ENCODE measurements around the gene SPZ1.
"Not testable (repeated sequence)": the region's sequence is repeated elsewhere in the genome, so short reads cannot be mapped to it uniquely, and the experiment has no call there.

The SPZ1 gene

DNA sequence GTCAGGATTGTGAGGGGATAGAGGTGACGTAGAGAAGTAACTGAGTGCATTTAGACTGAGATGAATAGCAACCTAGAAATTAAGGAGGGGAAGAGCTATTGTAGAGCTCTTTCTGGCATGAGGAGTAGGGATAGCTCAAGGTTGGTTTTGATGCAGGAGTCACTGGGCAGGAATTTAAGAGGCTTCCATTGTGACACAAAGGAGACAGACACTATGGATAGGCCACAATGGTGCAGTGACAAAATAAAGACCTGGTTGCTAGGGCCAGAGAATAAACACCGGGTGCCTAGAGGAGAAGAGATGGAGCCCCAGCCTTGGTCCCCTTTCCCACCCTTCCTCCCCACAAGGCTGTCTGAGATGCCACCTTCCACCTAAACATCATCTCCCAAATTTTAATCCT, at the start of gene SPZ1:
Gene SPZ1 (plus strand): TSS at position 301 of the 400 bp plus-strand sequence. CDS start 214 bp downstream, outside the sequence.
- DNase-seq (ENCODE audit: low read depth in 2 of 2, low spot score in 1 of 2): no peak

DNA sequence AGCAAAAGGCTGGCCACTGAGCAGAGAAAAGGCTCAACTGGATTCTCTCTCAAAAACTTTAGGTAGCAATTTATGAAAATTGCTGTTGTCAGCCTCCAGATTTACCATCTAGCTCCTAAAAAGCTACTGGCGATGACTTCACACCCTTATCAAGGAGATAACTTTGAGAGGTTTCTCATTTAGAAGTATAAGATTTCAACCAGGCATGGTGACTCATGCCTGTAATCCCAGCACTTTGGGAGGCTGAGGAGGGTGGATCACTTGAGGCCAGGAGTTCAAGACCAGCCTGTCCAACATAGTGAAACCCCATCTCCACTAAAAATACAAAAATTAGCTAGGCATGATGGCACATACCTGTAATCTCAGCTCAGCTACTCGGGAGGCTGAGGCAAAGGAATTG, 49.3 kb upstream of the SPZ1 start:
- DNase-seq (ENCODE audit: low read depth in 2 of 2, low spot score in 1 of 2): not testable (repeated sequence)

GRCh38 chr5:80275347-80275746, 44.5 kb upstream of the SPZ1 start:
- DNase-seq (ENCODE audit: low read depth in 2 of 2, low spot score in 1 of 2): no peak

DNA sequence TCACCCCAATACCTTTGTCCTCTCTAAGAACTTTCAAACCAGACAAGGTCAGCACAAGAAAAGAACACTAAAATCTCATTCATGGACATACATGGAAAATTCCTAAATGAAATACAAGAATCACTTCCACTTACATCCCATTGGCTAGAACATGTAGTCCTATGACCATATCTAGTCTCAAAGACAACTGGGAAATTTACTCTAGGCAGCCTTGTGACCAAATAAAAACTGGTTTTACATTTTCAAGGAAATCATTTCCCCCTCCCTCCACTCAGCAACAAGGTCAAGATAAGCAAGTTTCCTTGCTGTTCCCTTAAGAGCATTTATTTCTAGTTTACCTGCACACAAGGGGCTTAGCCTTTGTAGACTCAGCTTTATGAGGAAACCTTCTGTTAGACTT, 43.6 kb upstream of the SPZ1 start:
- no peak for DNase-seq (ENCODE audit: low read depth in 2 of 2, low spot score in 1 of 2)

- DNase-seq (ENCODE audit: low read depth in 2 of 2, low spot score in 1 of 2): no peak
Observed at GRCh38 chr5:80277191-80277590, 42.6 kb upstream of the SPZ1 start.

GRCh38 chr5:80282054-80282453, 37.7 kb upstream of the SPZ1 start:
- DNase-seq (ENCODE audit: low read depth in 2 of 2, low spot score in 1 of 2): no peak

DNA sequence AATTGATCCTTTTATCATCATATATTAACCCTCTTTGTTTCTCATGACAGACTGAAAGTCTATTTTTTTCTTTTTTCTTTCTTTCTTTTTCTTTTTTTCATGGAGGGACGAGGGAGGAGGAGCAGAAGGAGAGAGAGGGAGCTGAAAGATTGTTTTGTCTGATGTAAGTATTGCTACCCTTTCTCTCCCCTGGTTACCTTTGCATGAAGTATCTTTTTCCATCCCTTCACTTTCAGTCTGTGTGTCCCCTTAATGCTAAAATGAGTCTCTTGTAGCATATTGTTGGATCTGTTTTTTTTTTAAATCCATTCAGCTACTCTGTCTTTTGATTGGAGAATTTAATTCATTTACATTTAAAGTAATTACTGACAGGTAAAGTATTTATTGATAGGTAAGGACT, 36.4 kb upstream of the SPZ1 start:
- no peak for DNase-seq (ENCODE audit: low read depth in 2 of 2, low spot score in 1 of 2)

DNA sequence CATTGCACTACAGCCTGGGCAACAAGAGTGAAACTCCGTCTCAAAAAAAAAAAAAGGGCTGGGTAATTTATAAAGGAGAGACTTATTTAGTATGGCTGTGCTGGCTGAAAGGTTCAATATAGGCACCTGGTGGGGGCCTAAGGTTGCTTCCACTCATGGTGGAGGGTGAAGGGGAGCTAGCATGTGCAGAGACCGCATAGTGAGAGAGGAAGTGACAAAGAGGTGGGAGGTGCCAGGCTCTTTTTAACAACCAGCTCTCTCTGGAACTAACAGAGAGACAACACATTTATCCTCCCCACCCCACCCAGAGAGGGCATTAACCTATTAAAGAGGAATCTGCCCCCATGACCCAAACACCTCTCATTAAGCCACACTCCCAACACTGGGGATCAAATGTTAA, 35.1 kb upstream of the SPZ1 start:
- DNase-seq (ENCODE audit: low read depth in 2 of 2, low spot score in 1 of 2): no peak

DNA sequence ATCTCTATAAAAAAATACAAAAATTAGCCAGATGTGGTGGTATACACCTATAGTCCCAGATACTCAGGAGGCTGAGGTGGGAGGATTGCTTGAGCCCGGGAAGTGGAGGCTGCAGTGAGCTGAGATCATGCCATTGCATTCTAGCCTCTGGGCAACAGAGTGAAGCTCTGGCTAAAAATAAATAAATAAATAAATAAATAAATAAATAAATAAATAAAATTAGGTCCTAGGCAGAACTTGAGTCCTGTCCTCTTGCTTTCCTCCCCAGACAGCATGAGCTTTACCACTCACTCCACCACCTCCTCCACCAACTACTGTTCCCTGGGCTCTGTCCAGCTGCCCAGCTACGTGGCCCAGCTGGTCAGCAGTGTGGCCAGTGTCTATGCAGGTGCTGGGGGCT, 31.6 kb upstream of the SPZ1 start:
- no peak for DNase-seq (ENCODE audit: low read depth in 2 of 2, low spot score in 1 of 2)

- no peak for DNase-seq (ENCODE audit: low read depth in 2 of 2, low spot score in 1 of 2)
Observed at GRCh38 chr5:80289320-80289719, 30.5 kb upstream of the SPZ1 start.

GRCh38 chr5:80291761-80292160, 28.0 kb upstream of the SPZ1 start:
- DNase-seq (ENCODE audit: low read depth in 2 of 2, low spot score in 1 of 2): no peak

DNA sequence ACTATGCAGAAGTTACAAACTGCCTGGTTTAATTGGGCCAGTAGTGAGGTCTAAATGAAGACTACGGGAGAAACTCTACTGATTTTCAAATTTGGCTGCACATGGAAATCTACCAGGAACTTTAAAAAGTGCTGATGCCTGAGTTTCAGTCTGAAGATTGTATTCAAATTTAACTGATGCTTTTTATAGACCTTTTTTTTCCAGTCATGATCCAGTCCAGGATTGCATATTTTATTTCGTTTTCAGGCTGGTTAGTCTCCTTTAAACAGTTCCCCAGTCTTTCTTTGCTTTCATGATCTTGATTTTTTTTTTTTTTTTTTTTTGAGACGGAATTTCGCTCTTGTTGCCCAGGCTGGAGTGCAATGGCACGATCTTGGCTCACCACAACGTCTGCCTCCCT, 23.7 kb upstream of the SPZ1 start:
- DNase-seq (ENCODE audit: low read depth in 2 of 2, low spot score in 1 of 2): no peak

DNA sequence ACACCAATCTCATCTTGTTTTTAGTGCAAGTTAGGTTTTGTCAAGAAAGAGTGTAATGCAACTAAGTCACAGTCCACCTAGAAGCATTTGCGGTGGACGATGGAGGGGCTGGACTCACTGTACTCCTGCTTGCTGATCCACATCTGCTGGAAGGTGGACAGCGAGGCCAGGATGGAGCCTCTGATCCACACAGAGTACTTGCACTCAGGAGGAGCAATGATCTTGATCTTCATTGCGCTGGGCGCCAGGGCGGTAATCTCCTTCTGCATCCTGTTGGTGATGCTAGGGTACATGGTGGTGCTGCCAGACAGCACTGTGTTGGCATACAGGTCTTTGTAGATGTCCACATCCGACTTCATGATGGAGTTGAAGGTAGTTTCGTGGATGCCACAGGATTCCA, 20.2 kb upstream of the SPZ1 start:
- DNase-seq (ENCODE audit: low read depth in 2 of 2, low spot score in 1 of 2): no peak

DNA sequence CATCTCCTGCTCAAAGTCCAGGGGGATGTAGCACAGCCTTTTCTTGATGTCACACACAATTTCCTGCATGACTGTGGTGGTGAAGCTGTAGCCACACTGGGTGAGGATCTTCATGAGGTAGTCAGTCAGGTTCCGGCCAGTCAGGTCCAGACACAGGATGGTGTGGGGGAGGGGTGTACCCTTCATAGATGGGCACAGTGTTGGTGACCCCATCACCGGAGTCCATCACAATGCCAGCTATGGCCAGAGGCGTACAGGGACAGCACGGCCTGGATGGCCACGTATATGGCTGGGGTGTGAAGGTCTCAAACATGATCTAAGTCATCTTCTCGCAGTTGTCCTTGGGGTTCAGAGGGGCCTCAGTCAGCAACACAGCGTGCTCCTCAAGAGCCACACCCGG, 19.7 kb upstream of the SPZ1 start:
- DNase-seq (ENCODE audit: low read depth in 2 of 2, low spot score in 1 of 2): no peak

DNA sequence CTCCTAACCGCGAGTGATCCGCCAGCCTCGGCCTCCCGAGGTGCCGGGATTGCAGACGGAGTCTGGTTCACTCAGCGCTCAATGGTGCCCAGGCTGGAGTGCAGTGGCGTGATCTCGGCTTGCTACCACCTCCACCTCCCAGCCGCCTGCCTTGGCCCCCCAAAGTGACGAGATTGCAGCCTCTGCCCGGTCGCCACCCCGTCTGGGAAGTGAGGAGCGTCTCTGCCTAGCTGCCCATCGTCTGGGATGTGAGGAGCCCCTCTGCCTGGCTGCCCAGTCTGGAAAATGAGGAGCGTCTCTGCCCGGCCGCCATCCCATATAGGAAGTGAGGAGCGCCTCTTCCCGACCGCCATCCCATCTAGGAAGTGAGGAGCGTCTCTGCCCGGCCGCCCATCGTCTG, 19.0 kb upstream of the SPZ1 start:
- DNase-seq (ENCODE audit: low read depth in 2 of 2, low spot score in 1 of 2): not testable (repeated sequence)

DNA sequence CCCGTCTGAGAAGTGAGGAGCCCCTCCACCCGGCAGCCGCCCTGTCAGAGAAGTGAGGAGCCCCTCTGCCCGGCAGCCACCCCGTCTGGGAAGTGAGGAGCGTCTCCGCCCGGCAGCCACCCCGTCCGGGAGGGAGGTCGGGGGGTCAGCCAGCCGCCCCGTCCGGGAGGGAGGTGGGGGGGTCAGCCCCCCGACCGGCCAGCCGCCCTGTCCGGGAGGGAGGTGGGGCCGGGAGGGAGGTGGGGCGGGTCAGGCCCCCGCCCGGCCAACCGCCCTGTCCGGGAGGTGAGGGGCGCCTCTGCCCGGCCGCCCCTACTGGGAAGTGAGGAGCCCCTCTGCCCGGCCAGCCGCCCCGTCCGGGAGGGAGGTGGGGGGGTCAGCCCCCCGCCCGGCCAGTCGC, 18.5 kb upstream of the SPZ1 start:
- DNase-seq (ENCODE audit: low read depth in 2 of 2, low spot score in 1 of 2): not testable (repeated sequence)

GRCh38 chr5:80302636-80303035, 17.2 kb upstream of the SPZ1 start:
- no peak for DNase-seq (ENCODE audit: low read depth in 2 of 2, low spot score in 1 of 2)

DNA sequence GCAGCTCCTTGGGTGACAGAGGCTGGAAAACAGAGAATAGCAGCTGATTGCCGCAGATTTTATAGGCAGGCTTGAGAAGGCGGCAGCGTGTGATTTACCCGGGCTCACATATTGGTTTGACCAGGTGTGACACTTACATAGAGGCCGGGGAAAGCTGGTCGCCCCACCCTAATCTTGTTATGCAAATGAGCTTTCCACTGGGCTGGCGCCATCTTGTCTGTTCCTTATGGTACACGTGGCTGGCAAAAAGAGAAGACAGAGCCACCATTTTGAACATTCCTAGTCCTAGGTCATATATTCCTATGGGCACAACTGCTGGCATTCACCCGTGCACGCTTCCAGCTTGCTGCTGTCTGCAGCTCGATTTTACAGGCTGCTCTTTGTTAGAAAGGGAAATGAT, 11.3 kb upstream of the SPZ1 start:
- DNase-seq (ENCODE audit: low read depth in 2 of 2, low spot score in 1 of 2): no peak

DNA sequence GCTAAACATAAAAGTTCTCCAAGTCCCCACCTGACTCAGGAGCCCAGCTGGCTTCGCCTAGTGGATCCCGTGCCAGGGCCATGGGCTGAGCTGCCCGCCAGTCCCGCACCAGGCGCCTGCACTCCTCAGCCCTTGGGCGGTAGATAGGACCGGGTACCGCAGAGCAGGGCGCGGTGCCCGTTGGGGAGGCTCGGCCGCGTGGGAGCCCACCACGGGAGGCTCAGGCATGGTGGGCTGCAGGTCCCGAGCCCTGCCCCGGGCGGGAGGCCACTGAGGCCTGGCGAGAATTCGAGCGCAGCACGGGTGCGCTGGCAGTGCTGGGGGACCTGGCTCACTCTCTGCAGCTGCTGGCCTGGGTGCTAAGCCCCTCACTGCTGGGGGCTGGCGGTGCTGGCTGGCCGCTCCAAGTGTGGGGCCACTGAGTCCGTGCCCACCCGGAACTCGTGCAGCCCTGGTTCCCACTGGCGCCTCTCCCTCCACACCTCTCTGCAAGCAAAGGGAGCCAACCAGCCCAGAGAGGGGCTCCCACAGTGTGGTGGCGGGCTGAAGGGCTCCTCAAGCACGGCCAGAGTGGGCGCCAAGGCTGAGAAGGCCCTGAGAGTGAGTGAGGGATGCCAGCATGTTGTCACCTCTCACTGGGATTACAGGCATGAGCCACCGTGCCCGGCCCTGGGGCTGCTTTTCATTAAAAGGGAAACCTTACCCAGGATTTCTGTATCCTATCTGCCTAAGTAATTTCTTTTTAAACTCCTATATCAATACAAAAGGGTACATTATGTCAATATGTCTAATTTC, 9.7 kb upstream of the SPZ1 start:
- DNase-seq (ENCODE audit: low read depth in 2 of 2, low spot score in 1 of 2): no peak

GRCh38 chr5:80315244-80315643, 4.6 kb upstream of the SPZ1 start:
- no peak for DNase-seq (ENCODE audit: low read depth in 2 of 2, low spot score in 1 of 2)

GRCh38 chr5:80318212-80318611, 1.6 kb upstream of the SPZ1 start:
- DNase-seq (ENCODE audit: low read depth in 2 of 2, low spot score in 1 of 2): no peak

GRCh38 chr5:80324912-80325311, 5.1 kb downstream of the SPZ1 start:
- no peak for DNase-seq (ENCODE audit: low read depth in 2 of 2, low spot score in 1 of 2)

- DNase-seq (ENCODE audit: low read depth in 2 of 2, low spot score in 1 of 2): no peak
Observed at GRCh38 chr5:80326468-80326867, 6.7 kb downstream of the SPZ1 start.

Data from stimulated activated CD8-positive, alpha-beta memory T cell treated with anti-CD3 and anti-CD28 coated beads, Interleukin-4, amount 100 ng/mL, for 1 hour (primary cell).